Measurements from ENCODE around the gene HIBCH. TPM values are rescaled to one million over a fixed set of nuclear protein-coding genes. Genes with fewer than 3 reads are reported as not detected.

Gene HIBCH
- total RNA-seq, 1 donor from 2014 or later = 33.7 TPM

DNA sequence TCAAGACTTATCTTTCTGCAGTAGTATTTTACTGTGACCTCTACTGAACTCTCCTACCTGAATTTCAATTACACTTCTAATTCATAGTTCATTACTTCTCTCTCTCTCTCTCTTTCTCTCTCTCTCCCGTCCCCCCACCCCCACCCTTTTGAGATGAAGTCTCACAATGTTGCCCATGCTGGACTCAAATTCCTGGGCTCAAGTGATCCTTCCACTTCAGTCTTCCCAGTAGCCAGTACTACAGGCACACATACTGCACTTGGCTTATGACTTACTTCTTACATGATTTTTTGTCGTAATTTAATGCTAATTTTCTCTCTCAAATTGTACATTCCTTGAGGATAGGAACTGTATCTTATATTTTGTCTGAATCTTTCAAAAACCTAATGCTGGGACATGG lies 6.0 kb upstream of the HIBCH start:
- Mint-ChIP-seq H3K36me3 (ENCODE audit: low read depth) (no peaks in the 10 kb centered on the region), H3K4me1 (peaks cover under 1% of the 10 kb centered on the region), H3K9me3 (no peaks in the 10 kb centered on the region), H3K4me3 (no peak overlapping the region), H3K27ac (ENCODE audit: unreplicated experiment) (no peak overlapping the region), H3K27me3 (ENCODE audit: low read depth) (peaks cover 3% of the 10 kb centered on the region)
- DNase-seq (ENCODE audit: low read depth, low spot score) = no peak
- TF ChIP-seq, protein P1, sequence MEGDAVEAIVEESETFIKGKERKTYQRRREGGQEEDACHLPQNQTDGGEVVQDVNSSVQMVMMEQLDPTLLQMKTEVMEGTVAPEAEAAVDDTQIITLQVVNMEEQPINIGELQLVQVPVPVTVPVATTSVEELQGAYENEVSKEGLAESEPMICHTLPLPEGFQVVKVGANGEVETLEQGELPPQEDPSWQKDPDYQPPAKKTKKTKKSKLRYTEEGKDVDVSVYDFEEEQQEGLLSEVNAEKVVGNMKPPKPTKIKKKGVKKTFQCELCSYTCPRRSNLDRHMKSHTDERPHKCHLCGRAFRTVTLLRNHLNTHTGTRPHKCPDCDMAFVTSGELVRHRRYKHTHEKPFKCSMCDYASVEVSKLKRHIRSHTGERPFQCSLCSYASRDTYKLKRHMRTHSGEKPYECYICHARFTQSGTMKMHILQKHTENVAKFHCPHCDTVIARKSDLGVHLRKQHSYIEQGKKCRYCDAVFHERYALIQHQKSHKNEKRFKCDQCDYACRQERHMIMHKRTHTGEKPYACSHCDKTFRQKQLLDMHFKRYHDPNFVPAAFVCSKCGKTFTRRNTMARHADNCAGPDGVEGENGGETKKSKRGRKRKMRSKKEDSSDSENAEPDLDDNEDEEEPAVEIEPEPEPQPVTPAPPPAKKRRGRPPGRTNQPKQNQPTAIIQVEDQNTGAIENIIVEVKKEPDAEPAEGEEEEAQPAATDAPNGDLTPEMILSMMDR (conservative IDR thresholded peaks at IDR 0.05) = no peak

DNA sequence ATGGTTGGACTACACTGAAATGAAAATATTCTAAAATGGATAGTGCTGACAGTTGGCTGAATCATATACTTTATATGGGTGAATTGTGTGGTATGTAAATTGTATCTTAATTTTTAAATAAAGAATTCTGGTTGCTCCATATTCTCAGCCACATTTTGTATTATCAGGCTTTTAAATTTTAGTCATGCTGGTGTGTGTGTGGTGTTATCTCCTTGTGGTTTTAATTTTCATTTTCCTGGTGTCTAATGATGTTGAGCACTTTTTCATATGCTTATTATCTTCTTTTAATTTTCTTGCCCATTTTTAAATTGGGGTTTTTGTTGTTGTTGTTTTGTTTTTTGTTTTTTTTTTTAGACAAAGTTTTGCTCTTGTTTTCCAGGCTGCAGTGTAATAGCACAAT lies 3.8 kb upstream of the HIBCH start:
- Mint-ChIP-seq H3K27me3 (ENCODE audit: low read depth) (peaks cover 3% of the 10 kb centered on the region), H3K27ac (ENCODE audit: unreplicated experiment) (no peak overlapping the region), H3K4me3 (no peak overlapping the region), H3K36me3 (ENCODE audit: low read depth) (no peaks in the 10 kb centered on the region), H3K4me1 (peaks cover 14% of the 10 kb centered on the region), H3K9me3 (no peaks in the 10 kb centered on the region)
- no peak for DNase-seq (ENCODE audit: low read depth, low spot score)
- TF ChIP-seq, protein P1 (conservative IDR thresholded peaks at IDR 0.05) = no peak

DNA sequence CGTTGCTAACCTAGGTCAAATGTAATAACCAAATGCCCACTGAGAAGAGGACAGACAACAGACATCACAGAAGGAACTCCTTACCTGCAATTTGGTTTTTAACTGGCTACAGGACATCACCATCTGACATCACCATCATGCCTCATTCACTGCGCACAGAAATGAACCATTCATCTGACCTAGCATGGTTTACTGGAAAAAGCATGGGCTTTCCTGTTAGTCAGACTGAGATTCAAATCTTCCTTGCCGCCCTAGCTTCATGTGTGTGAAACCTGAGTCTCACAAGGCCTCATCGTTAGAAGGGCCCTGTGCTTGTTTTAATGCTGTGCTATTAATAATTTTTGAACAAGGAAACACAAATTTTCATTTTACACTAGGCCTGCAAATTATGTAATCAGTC lies 1.1 kb upstream of the HIBCH start:
- peaks cover 3% of the 10 kb centered on the region for H3K27me3 Mint-ChIP-seq (ENCODE audit: low read depth)
- H3K9me3 Mint-ChIP-seq = no peaks in the 10 kb centered on the region
- DNase-seq (ENCODE audit: low read depth, low spot score) = no peak
- peaks cover 27% of the 10 kb centered on the region for H3K4me1 Mint-ChIP-seq
- TF ChIP-seq, protein P1 (conservative IDR thresholded peaks at IDR 0.05) = no peak
- no peak overlapping the region for H3K27ac Mint-ChIP-seq (ENCODE audit: unreplicated experiment)
- no peaks in the 10 kb centered on the region for H3K36me3 Mint-ChIP-seq (ENCODE audit: low read depth)
- H3K4me3 Mint-ChIP-seq = peak overlapping the region; percentile 5

DNA sequence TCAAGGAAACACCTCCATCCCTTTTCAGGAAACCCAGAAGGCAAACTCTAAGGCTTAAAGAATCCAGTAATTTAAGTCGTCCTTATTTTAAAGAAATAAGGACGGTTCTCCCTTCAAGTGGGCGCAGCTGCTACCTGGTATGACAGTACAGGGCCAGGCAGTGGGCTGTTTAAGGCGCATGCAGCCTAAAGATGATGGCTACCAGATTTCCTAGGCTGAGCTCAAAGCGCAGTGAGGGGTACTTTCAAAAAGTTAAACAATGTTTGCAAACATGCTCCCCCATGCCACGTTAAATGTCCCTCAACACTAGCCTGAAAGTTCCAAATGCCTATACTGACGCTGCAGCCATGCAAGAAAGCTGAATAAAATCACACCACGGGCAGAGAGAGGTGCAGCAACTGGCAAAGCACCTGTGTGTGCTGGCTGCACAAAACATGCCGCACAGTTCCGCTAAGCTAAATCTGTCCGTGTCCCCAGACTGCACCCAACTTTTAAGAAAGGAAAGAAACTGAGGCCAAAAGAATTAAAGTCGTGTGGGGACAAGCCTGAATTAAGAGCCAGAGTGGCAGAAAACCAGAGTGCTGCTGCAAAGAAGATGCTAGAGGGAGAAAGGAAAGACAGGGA lies 583 bp downstream of the HIBCH start:
- DNase-seq (ENCODE audit: low read depth, low spot score) = peak; percentile 3
- H3K4me1 Mint-ChIP-seq = peaks cover 32% of the 10 kb centered on the region
- peak overlapping the region; percentile 96 for H3K4me3 Mint-ChIP-seq
- TF ChIP-seq, protein P1 (conservative IDR thresholded peaks at IDR 0.05) = no peak
- H3K27ac Mint-ChIP-seq (ENCODE audit: unreplicated experiment) = peak overlapping the region; percentile 72
- no peaks in the 10 kb centered on the region for H3K27me3 Mint-ChIP-seq (ENCODE audit: low read depth)
- H3K36me3 Mint-ChIP-seq (ENCODE audit: low read depth) = no peaks in the 10 kb centered on the region
- no peaks in the 10 kb centered on the region for H3K9me3 Mint-ChIP-seq

DNA sequence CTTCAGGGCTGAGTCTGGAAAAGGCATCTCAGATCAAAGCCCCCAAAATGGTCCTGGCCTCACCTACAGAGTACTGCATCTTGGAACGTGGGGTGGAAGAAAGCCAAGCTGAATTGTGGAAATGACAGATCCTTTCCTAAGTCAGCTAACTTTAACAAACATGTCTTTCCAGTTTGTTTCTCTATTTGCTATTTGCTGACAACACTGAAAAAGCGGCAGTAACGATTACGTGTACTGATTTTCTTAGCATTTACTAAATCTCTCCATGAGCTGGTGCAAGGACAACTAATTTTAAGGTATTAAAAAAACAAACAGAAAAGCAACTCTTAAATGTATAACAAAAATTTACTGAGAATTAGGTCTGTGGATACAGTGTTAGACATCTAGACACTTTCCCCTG lies 1.1 kb downstream of the HIBCH start:
- H3K36me3 Mint-ChIP-seq (ENCODE audit: low read depth) = no peaks in the 10 kb centered on the region
- no peak for DNase-seq (ENCODE audit: low read depth, low spot score)
- H3K9me3 Mint-ChIP-seq = no peaks in the 10 kb centered on the region
- peak overlapping the region; percentile 96 for H3K4me3 Mint-ChIP-seq
- H3K4me1 Mint-ChIP-seq = peaks cover 32% of the 10 kb centered on the region
- H3K27ac Mint-ChIP-seq (ENCODE audit: unreplicated experiment) = no peak overlapping the region
- TF ChIP-seq, protein P1 (conservative IDR thresholded peaks at IDR 0.05) = no peak
- no peaks in the 10 kb centered on the region for H3K27me3 Mint-ChIP-seq (ENCODE audit: low read depth)

Data from neural crest cell (in vitro differentiated cells).